GM21390 (cell line): ENCODE measurements around the gene TOP3A.
A peak's percentile ranks its signal among the peaks of the same experiment; 100 is the strongest.

Experiments
- ATAC-seq: cut with Tn5 transposase; IDR thresholded peaks from one replicate; pipeline ENCODE4 v1.9.1; 2021; ENCODE audit not compliant: unreplicated experiment

The TOP3A gene

GRCh38 chr17:18235743-18236256 is 79.0 kb downstream of the TOP3A start:
- ATAC-seq = no peak

GRCh38 chr17:18234853-18235380 is 79.9 kb downstream of the TOP3A start:
- no peak for ATAC-seq

- no peak for ATAC-seq
These were observed 80.8 kb downstream of the TOP3A start for GRCh38 chr17:18233803-18234518.

- ATAC-seq = no peak
These were observed 83.6 kb downstream of the TOP3A start for GRCh38 chr17:18231164-18231563.

GRCh38 chr17:18230288-18231141 is 84.3 kb downstream of the TOP3A start:
- ATAC-seq = no peak

GRCh38 chr17:18229771-18230170 is 85.0 kb downstream of the TOP3A start:
- ATAC-seq = no peak

GRCh38 chr17:18229254-18229653 is 85.5 kb downstream of the TOP3A start:
- ATAC-seq = no peak

GRCh38 chr17:18228176-18228682 is 86.6 kb downstream of the TOP3A start:
- no peak for ATAC-seq

- no peak for ATAC-seq
These were observed 87.2 kb downstream of the TOP3A start for GRCh38 chr17:18227635-18228034.

- no peak for ATAC-seq
These were observed 88.4 kb downstream of the TOP3A start for GRCh38 chr17:18226284-18226945.

- ATAC-seq = peak; percentile 12
These were observed 89.0 kb downstream of the TOP3A start for GRCh38 chr17:18225642-18226283.

GRCh38 chr17:18225121-18225641 is 89.6 kb downstream of the TOP3A start, which contains the start of gene LLGL1:
Gene LLGL1, plus strand, starts transcription at chr17:18225635. Its CDS starts 48 bp downstream, at chr17:18225683.
- ATAC-seq = peak; percentile 87

- ATAC-seq = no peak
These were observed 90.2 kb downstream of the TOP3A start for GRCh38 chr17:18224387-18225120.

GRCh38 chr17:18224053-18224386 is 90.8 kb downstream of the TOP3A start:
- ATAC-seq = no peak
